Measurements from ENCODE around the gene GOLGB1.
"Not testable (repeated sequence)": the region's sequence is repeated elsewhere in the genome, so short reads cannot be mapped to it uniquely, and the experiment has no call there.

DNA sequence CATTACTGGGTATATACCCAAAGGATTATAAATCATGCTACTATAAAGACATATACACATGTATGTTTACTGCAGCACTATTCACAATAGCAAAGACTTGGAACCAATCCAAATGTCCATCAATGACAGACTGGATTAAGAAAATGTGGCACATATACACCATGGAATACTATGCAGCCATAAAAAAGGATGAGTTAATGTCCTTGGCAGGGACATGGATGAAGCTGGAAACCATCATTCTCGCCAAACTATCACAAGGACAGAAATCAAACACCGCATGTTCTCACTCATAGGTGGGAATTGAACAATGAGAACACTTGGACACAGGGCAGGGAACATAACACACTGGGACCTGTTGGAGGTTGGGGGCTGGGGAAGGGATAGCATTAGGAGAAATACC is 6.4 kb downstream of the GOLGB1 start:
- TF ChIP-seq, protein P1, sequence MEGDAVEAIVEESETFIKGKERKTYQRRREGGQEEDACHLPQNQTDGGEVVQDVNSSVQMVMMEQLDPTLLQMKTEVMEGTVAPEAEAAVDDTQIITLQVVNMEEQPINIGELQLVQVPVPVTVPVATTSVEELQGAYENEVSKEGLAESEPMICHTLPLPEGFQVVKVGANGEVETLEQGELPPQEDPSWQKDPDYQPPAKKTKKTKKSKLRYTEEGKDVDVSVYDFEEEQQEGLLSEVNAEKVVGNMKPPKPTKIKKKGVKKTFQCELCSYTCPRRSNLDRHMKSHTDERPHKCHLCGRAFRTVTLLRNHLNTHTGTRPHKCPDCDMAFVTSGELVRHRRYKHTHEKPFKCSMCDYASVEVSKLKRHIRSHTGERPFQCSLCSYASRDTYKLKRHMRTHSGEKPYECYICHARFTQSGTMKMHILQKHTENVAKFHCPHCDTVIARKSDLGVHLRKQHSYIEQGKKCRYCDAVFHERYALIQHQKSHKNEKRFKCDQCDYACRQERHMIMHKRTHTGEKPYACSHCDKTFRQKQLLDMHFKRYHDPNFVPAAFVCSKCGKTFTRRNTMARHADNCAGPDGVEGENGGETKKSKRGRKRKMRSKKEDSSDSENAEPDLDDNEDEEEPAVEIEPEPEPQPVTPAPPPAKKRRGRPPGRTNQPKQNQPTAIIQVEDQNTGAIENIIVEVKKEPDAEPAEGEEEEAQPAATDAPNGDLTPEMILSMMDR (conservative IDR thresholded peaks at IDR 0.05; ENCODE audit: low read length): not testable (repeated sequence)
- not testable (repeated sequence) for TF ChIP-seq EZH2phosphoT487 (IDR thresholded peaks at IDR 0.05; ENCODE audit: borderline replicate concordance)

All from Loucy (cell line).